ENCODE results near the gene SPI1. TPM values are rescaled to one million over a fixed set of nuclear protein-coding genes. Genes with fewer than 3 reads are reported as not detected.

Gene SPI1
- total RNA-seq, 1 donor from 2014 or later = 1.2 TPM

- FAIRE-seq = no peak
Measured at GRCh38 chr11:47407746-47408590, 29.6 kb upstream of the SPI1 start, which contains the start of gene SLC39A13. TSS of gene SLC39A13 (plus strand) at chr11:47408590. CDS start at chr11:47410095, 1,505 bp downstream.

GRCh38 chr11:47406896-47407745 lies 28.8 kb upstream of the SPI1 start:
- no peak for FAIRE-seq
- no peak for DNase-seq (ENCODE audit: low spot score in 2 of 2)

More at GRCh38 chr11:47407746-47408590, 29.6 kb upstream of the SPI1 start, which contains the start of gene SLC39A13:
- peak; percentile 99 to 100 for DNase-seq (ENCODE audit: low spot score in 2 of 2)

- FAIRE-seq = no peak
Measured at GRCh38 chr11:47403571-47403970, 25.2 kb upstream of the SPI1 start.

GRCh38 chr11:47403135-47403534 lies 24.8 kb upstream of the SPI1 start:
- no peak for FAIRE-seq
- no peak for DNase-seq (ENCODE audit: low spot score in 2 of 2)

More at GRCh38 chr11:47403571-47403970, 25.2 kb upstream of the SPI1 start:
- DNase-seq (ENCODE audit: low spot score in 2 of 2) = no peak

- FAIRE-seq = no peak
- DNase-seq (ENCODE audit: low spot score in 2 of 2) = no peak
Measured at GRCh38 chr11:47400768-47401279, 22.5 kb upstream of the SPI1 start.

GRCh38 chr11:47399860-47400767 lies 21.8 kb upstream of the SPI1 start:
- DNase-seq (ENCODE audit: low spot score in 2 of 2) = no peak

DNA sequence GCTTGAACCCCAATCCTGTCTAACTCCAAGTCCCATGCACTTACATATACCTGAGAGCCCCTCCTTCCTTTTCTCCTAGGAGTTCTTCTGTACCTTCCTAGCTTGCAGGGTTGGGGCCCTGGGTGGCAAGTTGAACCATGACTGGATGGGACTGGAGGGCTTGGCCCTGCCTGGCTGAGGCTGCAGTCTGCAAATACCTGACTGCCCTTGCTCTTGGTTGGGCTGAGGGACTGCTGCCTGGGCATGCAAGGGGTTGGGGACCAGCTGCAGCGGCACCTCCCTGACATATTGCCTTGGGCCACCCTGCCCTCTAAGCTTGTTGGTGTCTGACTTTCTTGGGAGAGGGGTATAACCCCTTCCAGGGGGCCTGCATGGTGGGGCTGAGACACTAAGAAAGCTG lies 20.2 kb upstream of the SPI1 start:
- no peak for DNase-seq (ENCODE audit: low spot score in 2 of 2)
- no peak for FAIRE-seq

More at GRCh38 chr11:47399860-47400767, 21.8 kb upstream of the SPI1 start:
- no peak for FAIRE-seq

GRCh38 chr11:47398011-47398410 lies 19.7 kb upstream of the SPI1 start:
- DNase-seq (ENCODE audit: low spot score in 2 of 2) (no peak), FAIRE-seq (no peak)

GRCh38 chr11:47396049-47396320 lies 17.6 kb upstream of the SPI1 start:
- no peak for FAIRE-seq
- DNase-seq (ENCODE audit: low spot score in 2 of 2) = no peak

- FAIRE-seq (no peak), DNase-seq (ENCODE audit: low spot score in 2 of 2) (no peak)
Measured at GRCh38 chr11:47395223-47396048, 17.1 kb upstream of the SPI1 start.

GRCh38 chr11:47394322-47395222 lies 16.2 kb upstream of the SPI1 start:
- DNase-seq (ENCODE audit: low spot score in 2 of 2) (peak in 1 of 2 donors; percentile 66), FAIRE-seq (no peak)

- no peak for FAIRE-seq
- DNase-seq (ENCODE audit: low spot score in 2 of 2) = no peak
Measured at GRCh38 chr11:47394050-47394321, 15.6 kb upstream of the SPI1 start.

- DNase-seq (ENCODE audit: low spot score in 2 of 2) (no peak), FAIRE-seq (no peak)
Measured at GRCh38 chr11:47393163-47394049, 15.1 kb upstream of the SPI1 start.

- no peak for DNase-seq (ENCODE audit: low spot score in 2 of 2)
- FAIRE-seq = no peak
Measured at GRCh38 chr11:47392546-47393162, 14.3 kb upstream of the SPI1 start.

- FAIRE-seq = no peak
- no peak for DNase-seq (ENCODE audit: low spot score in 2 of 2)
Measured at GRCh38 chr11:47391711-47392432, 13.5 kb upstream of the SPI1 start.

DNA sequence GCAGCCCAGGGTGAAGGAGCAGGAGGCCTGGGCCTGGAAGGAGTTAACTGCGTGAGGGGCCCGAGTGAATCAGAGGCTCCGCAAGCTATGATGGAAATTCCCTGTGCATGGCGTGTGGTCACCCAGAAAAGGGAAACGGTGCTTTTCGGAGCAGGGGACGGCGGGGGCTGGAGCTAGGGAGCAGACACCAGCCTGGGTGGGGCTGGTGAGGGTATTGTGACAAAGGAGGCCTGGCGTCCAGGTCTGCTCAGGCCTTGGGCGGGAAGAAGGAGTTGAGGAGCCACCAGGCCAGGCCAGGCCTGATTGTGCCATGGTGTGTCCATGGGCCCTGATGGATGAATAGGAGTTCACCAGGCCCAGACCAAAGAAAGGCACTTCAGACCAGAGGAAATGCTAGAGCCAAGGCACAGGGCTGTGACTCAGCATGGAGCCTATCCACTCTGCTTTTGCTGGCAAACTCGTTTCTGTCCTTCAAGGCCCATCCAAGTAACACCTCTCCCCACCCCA lies 12.8 kb upstream of the SPI1 start:
- DNase-seq (ENCODE audit: low spot score in 2 of 2) (no peak), FAIRE-seq (no peak)
